ENCODE data around the gene KCNIP1.
"Not testable (repeated sequence)": the region's sequence is repeated elsewhere in the genome, so short reads cannot be mapped to it uniquely, and the experiment has no call there.

Gene KCNIP1

DNA sequence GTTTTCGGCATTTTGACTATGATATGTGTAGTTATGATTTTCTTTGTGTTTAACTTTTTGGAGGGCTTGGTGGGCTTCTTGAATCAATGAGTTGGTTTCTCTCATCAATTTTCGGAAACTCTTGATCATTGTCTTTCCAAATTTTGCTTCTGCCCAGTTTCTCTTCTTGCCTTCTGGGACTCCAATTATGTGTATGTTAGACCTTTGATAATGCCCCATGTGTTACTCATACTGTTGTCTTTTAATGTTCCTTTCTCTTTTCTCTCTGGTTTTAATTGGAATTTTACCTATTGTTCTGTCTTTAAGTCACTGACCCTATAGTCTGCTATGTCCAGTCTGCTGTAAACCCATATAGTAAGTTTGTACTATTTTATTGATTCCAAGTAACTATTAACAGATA, 41.5 kb downstream of the KCNIP1 start:
- Histone ChIP-seq H3K4me1 (ENCODE audit: insufficient read depth, low read length, poor library complexity, severe bottlenecking) (no peaks in the 10 kb centered on the region), H2AFZ (ENCODE audit: low read length) (no peak overlapping the region), H3F3A (ENCODE audit: low read depth) (no peaks in the 10 kb centered on the region), H3K9me3 (ENCODE audit: insufficient read depth, low read depth, low read length) (no peaks in the 10 kb centered on the region), H3K9me2 (replicated peaks; ENCODE audit: low read depth, low read length) (no peaks in the 10 kb centered on the region), H3K36me3 (ENCODE audit: insufficient read depth, low read length) (no peaks in the 10 kb centered on the region), H3K79me2 (ENCODE audit: insufficient read depth, low read length) (no peaks in the 10 kb centered on the region), H4K20me1 (ENCODE audit: insufficient read depth, low read length, poor library complexity, severe bottlenecking) (no peaks in the 10 kb centered on the region), H3K27me3 (ENCODE audit: insufficient read depth, low read length, poor library complexity, severe bottlenecking) (no peaks in the 10 kb centered on the region), H3K9ac (ENCODE audit: low read depth, low read length, poor library complexity, severe bottlenecking) (no peak overlapping the region), H3K4me3 (ENCODE audit: low read length, poor library complexity, severe bottlenecking) (no peak overlapping the region), H3K4me2 (ENCODE audit: low read depth, low read length, poor library complexity, severe bottlenecking) (no peak overlapping the region)
- TF ChIP-seq CTCF (conservative IDR thresholded peaks at IDR 0.05; ENCODE audit: low read length), result no peak
- TF ChIP-seq EZH2phosphoT487 (IDR thresholded peaks at IDR 0.05; ENCODE audit: borderline replicate concordance), result no peak

GRCh38 chr5:170545811-170546210, 42.0 kb downstream of the KCNIP1 start:
- TF ChIP-seq EZH2phosphoT487 (IDR thresholded peaks at IDR 0.05; ENCODE audit: borderline replicate concordance), result no peak
- TF ChIP-seq CTCF (conservative IDR thresholded peaks at IDR 0.05; ENCODE audit: low read length), result no peak
- no peaks in the 10 kb centered on the region for H3F3A ChIP-seq (ENCODE audit: low read depth)
- no peak overlapping the region for H3K9ac ChIP-seq (ENCODE audit: low read depth, low read length, poor library complexity, severe bottlenecking)
- H3K36me3 ChIP-seq (ENCODE audit: insufficient read depth, low read length), result no peaks in the 10 kb centered on the region
- no peaks in the 10 kb centered on the region for H3K4me1 ChIP-seq (ENCODE audit: insufficient read depth, low read length, poor library complexity, severe bottlenecking)
- H3K4me2 ChIP-seq (ENCODE audit: low read depth, low read length, poor library complexity, severe bottlenecking), result no peak overlapping the region
- H3K27me3 ChIP-seq (ENCODE audit: insufficient read depth, low read length, poor library complexity, severe bottlenecking), result no peaks in the 10 kb centered on the region
- no peaks in the 10 kb centered on the region for H4K20me1 ChIP-seq (ENCODE audit: insufficient read depth, low read length, poor library complexity, severe bottlenecking)
- H3K9me3 ChIP-seq (ENCODE audit: insufficient read depth, low read depth, low read length), result no peaks in the 10 kb centered on the region
- no peak overlapping the region for H2AFZ ChIP-seq (ENCODE audit: low read length)
- no peaks in the 10 kb centered on the region for H3K79me2 ChIP-seq (ENCODE audit: insufficient read depth, low read length)
- H3K4me3 ChIP-seq (ENCODE audit: low read length, poor library complexity, severe bottlenecking), result no peak overlapping the region
- no peaks in the 10 kb centered on the region for H3K9me2 ChIP-seq (replicated peaks; ENCODE audit: low read depth, low read length)

- TF ChIP-seq EZH2phosphoT487 (IDR thresholded peaks at IDR 0.05; ENCODE audit: borderline replicate concordance) (no peak), CTCF (conservative IDR thresholded peaks at IDR 0.05; ENCODE audit: low read length) (no peak)
- Histone ChIP-seq H3K4me2 (ENCODE audit: low read depth, low read length, poor library complexity, severe bottlenecking) (no peak overlapping the region), H3K9me2 (replicated peaks; ENCODE audit: low read depth, low read length) (no peaks in the 10 kb centered on the region), H3K79me2 (ENCODE audit: insufficient read depth, low read length) (no peaks in the 10 kb centered on the region), H3K27me3 (ENCODE audit: insufficient read depth, low read length, poor library complexity, severe bottlenecking) (no peaks in the 10 kb centered on the region), H2AFZ (ENCODE audit: low read length) (no peak overlapping the region), H3K9ac (ENCODE audit: low read depth, low read length, poor library complexity, severe bottlenecking) (no peak overlapping the region), H3K4me3 (ENCODE audit: low read length, poor library complexity, severe bottlenecking) (no peak overlapping the region), H3K4me1 (ENCODE audit: insufficient read depth, low read length, poor library complexity, severe bottlenecking) (no peaks in the 10 kb centered on the region), H4K20me1 (ENCODE audit: insufficient read depth, low read length, poor library complexity, severe bottlenecking) (no peaks in the 10 kb centered on the region), H3K9me3 (ENCODE audit: insufficient read depth, low read depth, low read length) (no peaks in the 10 kb centered on the region), H3F3A (ENCODE audit: low read depth) (no peaks in the 10 kb centered on the region), H3K36me3 (ENCODE audit: insufficient read depth, low read length) (no peaks in the 10 kb centered on the region)
Measured at GRCh38 chr5:170546282-170546681, 42.5 kb downstream of the KCNIP1 start.

GRCh38 chr5:170550382-170550781, 46.6 kb downstream of the KCNIP1 start:
- H3K4me3 ChIP-seq (ENCODE audit: low read length, poor library complexity, severe bottlenecking); H3K36me3 ChIP-seq (ENCODE audit: insufficient read depth, low read length); H3K79me2 ChIP-seq (ENCODE audit: insufficient read depth, low read length); H3F3A ChIP-seq (ENCODE audit: low read depth); H3K9ac ChIP-seq (ENCODE audit: low read depth, low read length, poor library complexity, severe bottlenecking); H4K20me1 ChIP-seq (ENCODE audit: insufficient read depth, low read length, poor library complexity, severe bottlenecking); H3K9me3 ChIP-seq (ENCODE audit: insufficient read depth, low read depth, low read length); H3K4me2 ChIP-seq (ENCODE audit: low read depth, low read length, poor library complexity, severe bottlenecking); H3K9me2 ChIP-seq (replicated peaks; ENCODE audit: low read depth, low read length); H3K27me3 ChIP-seq (ENCODE audit: insufficient read depth, low read length, poor library complexity, severe bottlenecking); H2AFZ ChIP-seq (ENCODE audit: low read length): not testable (repeated sequence)
- H3K4me1 ChIP-seq (ENCODE audit: insufficient read depth, low read length, poor library complexity, severe bottlenecking), result peaks cover 12% of the 10 kb centered on the region

All from Loucy (cell line).